ENCODE measurements around the gene FBXO42. TPM values are rescaled to one million over a fixed set of nuclear protein-coding genes. Genes with fewer than 3 reads are reported as not detected.

FBXO42 gene
- polyA plus RNA-seq, 3 donors: 11.6 to 18.4 (median 16.9) TPM

DNA sequence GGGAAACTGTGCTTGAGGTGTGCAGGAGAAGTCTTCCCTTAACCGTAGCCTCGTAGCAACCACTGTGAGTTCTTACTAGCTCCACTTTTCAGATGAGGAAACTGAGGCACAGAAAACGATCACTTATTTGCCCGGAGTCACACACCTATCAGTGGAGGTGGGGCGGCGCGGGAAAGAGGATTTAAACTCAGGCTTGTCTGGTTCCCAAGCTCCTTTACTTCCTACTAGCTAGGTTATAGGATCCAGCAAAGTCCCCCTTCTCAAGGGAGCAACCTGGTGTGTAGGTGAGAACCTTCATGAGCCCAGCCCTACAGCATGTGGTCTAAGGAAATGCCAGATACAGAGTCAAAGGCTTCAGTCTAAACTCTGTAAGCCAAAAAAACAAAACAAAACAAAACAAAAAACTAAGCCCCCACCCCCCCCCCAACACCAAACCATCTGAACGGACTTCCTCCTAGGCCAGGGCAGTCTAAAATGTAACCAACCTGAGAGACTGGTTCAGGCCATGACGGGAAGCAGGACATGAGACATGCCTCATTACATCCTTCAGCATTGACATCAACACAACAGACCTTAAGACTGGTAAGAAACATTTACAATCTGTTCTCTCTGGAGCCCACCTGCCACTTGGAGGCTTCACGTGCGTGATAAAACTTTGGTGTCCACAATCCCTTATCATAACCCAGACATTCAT, 709 bp upstream of the FBXO42 start:
- Mint-ChIP-seq H3K4me3 (peak overlapping the region; percentile 93 to 94), H3K4me1 (peaks cover 33% of the 10 kb centered on the region), H3K27me3 (ENCODE audit: low read depth in 3 of 3) (no peaks in the 10 kb centered on the region), H3K36me3 (peaks cover 0 to 2% of the 10 kb centered on the region in 2 donors), H3K27ac (peak overlapping the region; percentile 87 to 96 (median 95)), H3K9me3 (no peaks in the 10 kb centered on the region)
- 0% methylated on average over 1 of the region's 11 CpGs for WGBS (ENCODE audit: insufficient coverage)
- H3K27ac ChIP-seq (ENCODE audit: low read depth in 1 of 2, low read length in 2 of 2): peak overlapping the region; percentile 75 to 92
- peaks cover 23 to 41% of the 10 kb centered on the region in 2 donors for H3K4me1 ChIP-seq (ENCODE audit: control insufficient read depth in 1 of 2, insufficient read depth in 2 of 2, low read length in 2 of 2)
- peaks cover 28% of the 10 kb centered on the region for H4K20me1 ChIP-seq (ENCODE audit: insufficient read depth, low read length)
- intact Hi-C loops (cut with micrococcal nuclease): loop anchor here in 1 of 2 donors (2.0 kb wide), 1 partner anchor 14 kb away; the partner anchor contains the start of gene SZRD1
- H3K9ac ChIP-seq (ENCODE audit: insufficient read depth, low read length, poor library complexity, severe bottlenecking): peak overlapping the region; percentile 96
- H3K4me2 ChIP-seq (replicated peaks; ENCODE audit: extremely low read depth, low read length, poor library complexity, severe bottlenecking): peak overlapping the region; percentile 97
- H3K79me2 ChIP-seq (ENCODE audit: insufficient read depth, low read length): peaks cover 43% of the 10 kb centered on the region
- peak; percentile 51 to 72 (median 51) for DNase-seq
- TF ChIP-seq, protein P1, sequence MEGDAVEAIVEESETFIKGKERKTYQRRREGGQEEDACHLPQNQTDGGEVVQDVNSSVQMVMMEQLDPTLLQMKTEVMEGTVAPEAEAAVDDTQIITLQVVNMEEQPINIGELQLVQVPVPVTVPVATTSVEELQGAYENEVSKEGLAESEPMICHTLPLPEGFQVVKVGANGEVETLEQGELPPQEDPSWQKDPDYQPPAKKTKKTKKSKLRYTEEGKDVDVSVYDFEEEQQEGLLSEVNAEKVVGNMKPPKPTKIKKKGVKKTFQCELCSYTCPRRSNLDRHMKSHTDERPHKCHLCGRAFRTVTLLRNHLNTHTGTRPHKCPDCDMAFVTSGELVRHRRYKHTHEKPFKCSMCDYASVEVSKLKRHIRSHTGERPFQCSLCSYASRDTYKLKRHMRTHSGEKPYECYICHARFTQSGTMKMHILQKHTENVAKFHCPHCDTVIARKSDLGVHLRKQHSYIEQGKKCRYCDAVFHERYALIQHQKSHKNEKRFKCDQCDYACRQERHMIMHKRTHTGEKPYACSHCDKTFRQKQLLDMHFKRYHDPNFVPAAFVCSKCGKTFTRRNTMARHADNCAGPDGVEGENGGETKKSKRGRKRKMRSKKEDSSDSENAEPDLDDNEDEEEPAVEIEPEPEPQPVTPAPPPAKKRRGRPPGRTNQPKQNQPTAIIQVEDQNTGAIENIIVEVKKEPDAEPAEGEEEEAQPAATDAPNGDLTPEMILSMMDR (IDR thresholded peaks at IDR 0.05): no peak
- no peaks in the 10 kb centered on the region for H3K9me3 ChIP-seq (replicated peaks in 1 of 2; ENCODE audit: control insufficient read depth in 1 of 2, insufficient read depth in 1 of 2, low read length in 2 of 2)
- H2AFZ ChIP-seq (ENCODE audit: insufficient read depth, low read depth, low read length, poor library complexity, severe bottlenecking): peak overlapping the region; percentile 83
- no peaks in the 10 kb centered on the region for H3K36me3 ChIP-seq (replicated peaks in 1 of 2; ENCODE audit: control insufficient read depth in 1 of 2, insufficient read depth in 2 of 2, low read length in 2 of 2)
- H3K4me3 ChIP-seq (replicated peaks in 1 of 3; ENCODE audit: low read depth in 2 of 3, low read length in 3 of 3): peak overlapping the region; percentile 97 to 98 (median 97)
- no peaks in the 10 kb centered on the region for H3K27me3 ChIP-seq (ENCODE audit: control insufficient read depth in 2 of 2, insufficient read depth in 2 of 2, low read length in 2 of 2)

DNA sequence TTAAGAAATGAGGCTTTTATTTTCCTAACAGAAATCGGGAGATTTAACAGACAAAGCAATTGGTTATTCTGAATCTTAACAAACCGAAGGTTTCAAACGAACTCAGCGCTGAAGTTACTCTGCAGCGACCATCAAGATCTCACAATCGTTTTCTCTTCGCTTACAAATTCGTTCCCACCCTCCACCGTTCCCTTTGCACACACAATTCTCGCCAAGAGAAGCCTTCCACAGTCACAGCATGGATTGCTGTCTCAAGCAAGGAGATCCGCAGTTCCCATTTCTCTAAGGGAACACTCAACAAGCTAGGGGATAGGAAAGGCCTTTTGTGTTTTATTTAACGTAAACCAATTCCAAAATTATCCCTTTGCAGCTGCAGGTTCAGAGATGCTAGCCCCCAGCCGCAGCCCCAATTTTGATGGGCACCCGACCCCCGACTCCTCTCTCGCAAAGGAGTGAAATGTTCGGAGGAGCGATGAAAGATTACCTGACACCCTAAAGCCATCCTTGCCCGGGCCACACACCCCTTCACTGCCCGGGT, 755 bp downstream of the FBXO42 start:
- Mint-ChIP-seq H3K27me3 (ENCODE audit: low read depth in 3 of 3) (no peaks in the 10 kb centered on the region), H3K9me3 (no peaks in the 10 kb centered on the region), H3K4me1 (peaks cover 34% of the 10 kb centered on the region), H3K36me3 (peaks cover 0 to 5% of the 10 kb centered on the region in 2 donors), H3K27ac (peak overlapping the region; percentile 87 to 98 (median 95)), H3K4me3 (peak overlapping the region; percentile 93 to 94)
- intact Hi-C loops (cut with micrococcal nuclease): no loop called here
- peak overlapping the region; percentile 96 for H3K9ac ChIP-seq (ENCODE audit: insufficient read depth, low read length, poor library complexity, severe bottlenecking)
- WGBS (ENCODE audit: insufficient coverage): 1% methylated on average over 10 of the region's 20 CpGs
- H2AFZ ChIP-seq (ENCODE audit: insufficient read depth, low read depth, low read length, poor library complexity, severe bottlenecking): peak overlapping the region; percentile 83
- peak overlapping the region; percentile 75 to 92 for H3K27ac ChIP-seq (ENCODE audit: low read depth in 1 of 2, low read length in 2 of 2)
- no peaks in the 10 kb centered on the region for H3K9me3 ChIP-seq (replicated peaks in 1 of 2; ENCODE audit: control insufficient read depth in 1 of 2, insufficient read depth in 1 of 2, low read length in 2 of 2)
- H3K4me3 ChIP-seq (replicated peaks in 1 of 3; ENCODE audit: low read depth in 2 of 3, low read length in 3 of 3): peak overlapping the region; percentile 97 to 98 (median 97)
- H3K36me3 ChIP-seq (replicated peaks in 1 of 2; ENCODE audit: control insufficient read depth in 1 of 2, insufficient read depth in 2 of 2, low read length in 2 of 2): no peaks in the 10 kb centered on the region
- peak overlapping the region; percentile 97 for H3K4me2 ChIP-seq (replicated peaks; ENCODE audit: extremely low read depth, low read length, poor library complexity, severe bottlenecking)
- TF ChIP-seq, protein P1 (IDR thresholded peaks at IDR 0.05): no peak
- peak in 2 of 3 donors; percentile 24 to 34 for DNase-seq
- H3K4me1 ChIP-seq (ENCODE audit: control insufficient read depth in 1 of 2, insufficient read depth in 2 of 2, low read length in 2 of 2): peaks cover 23 to 41% of the 10 kb centered on the region in 2 donors
- peaks cover 42% of the 10 kb centered on the region for H4K20me1 ChIP-seq (ENCODE audit: insufficient read depth, low read length)
- H3K27me3 ChIP-seq (ENCODE audit: control insufficient read depth in 2 of 2, insufficient read depth in 2 of 2, low read length in 2 of 2): no peaks in the 10 kb centered on the region
- peaks cover 57% of the 10 kb centered on the region for H3K79me2 ChIP-seq (ENCODE audit: insufficient read depth, low read length)

Data from CD14-positive monocyte (primary cell).